ENCODE measurements around the gene EMX1.

Gene EMX1

GRCh38 chr2:72942881-72943418 is 25.6 kb downstream of the EMX1 start:
- Histone ChIP-seq H3K36me3 (ENCODE audit: control insufficient read depth in 2 of 2, insufficient read depth in 1 of 2, low read length in 2 of 2) (peaks cover 0 to 2% of the 10 kb centered on the region in 2 experiments; a peak in 1 of 3 replicates), H3K4me1 (ENCODE audit: control insufficient read depth, insufficient read depth, low read length) (peaks cover 5% of the 10 kb centered on the region; the same call in 1 of the 2 replicates), H3K27ac (ENCODE audit: extremely low read depth, low read depth, low read length) (no peak overlapping the region), H3K9me3 (ENCODE audit: control insufficient read depth, insufficient read depth, low read depth, low read length) (no peaks in the 10 kb centered on the region), H3K4me3 (ENCODE audit: low read depth, low read length) (no peak overlapping the region)
- ChIA-PET CTCF (interaction anchor here (3.2 kb wide), 1 partner anchor 49 kb away, joined by 12 read pairs; no protein-coding TSS in a partner anchor), POLR2A (no interaction called here)
- TF ChIP-seq MEIS1 (CRISPR knock-in tag; IDR thresholded peaks at IDR 0.05; ENCODE audit: borderline replicate concordance) (no peak), OVOL3 (tag by site-specific recombination; IDR thresholded peaks at IDR 0.05) (no peak), ZBTB26 (tag by site-specific recombination; optimal IDR thresholded peaks at IDR 0.05) (no peak), ZNF140 (tag by site-specific recombination; IDR thresholded peaks at IDR 0.05) (no peak), ZNF830 (tag by site-specific recombination; IDR thresholded peaks at IDR 0.05; ENCODE audit: low read depth) (no peak), ZNF404 (tag by site-specific recombination; IDR thresholded peaks at IDR 0.05) (no peak), BCL11A (tag by site-specific recombination; IDR thresholded peaks at IDR 0.05; ENCODE audit: low read depth) (no peak), ZBTB21 (tag by site-specific recombination; IDR thresholded peaks at IDR 0.05) (no peak), ZNF629 (tag by site-specific recombination; IDR thresholded peaks at IDR 0.05) (no peak), ZNF248 (tag by site-specific recombination; IDR thresholded peaks at IDR 0.05) (no peak), ZNF530 (tag by site-specific recombination; IDR thresholded peaks at IDR 0.05; ENCODE audit: low read depth) (no peak), ZNF112 (tag by site-specific recombination; IDR thresholded peaks at IDR 0.05) (no peak), ZNF16 (tag by site-specific recombination; IDR thresholded peaks at IDR 0.05; ENCODE audit: low read depth) (no peak), ZNF624 (tag by site-specific recombination; IDR thresholded peaks at IDR 0.05) (no peak)

GRCh38 chr2:72943540-72944395 is 26.4 kb downstream of the EMX1 start:
- peaks cover 5% of the 10 kb centered on the region; the same call in 1 of the 2 replicates for H3K4me1 ChIP-seq (ENCODE audit: control insufficient read depth, insufficient read depth, low read length)
- peaks cover 0 to 2% of the 10 kb centered on the region in 2 experiments; a peak in 1 of 3 replicates for H3K36me3 ChIP-seq (ENCODE audit: control insufficient read depth in 2 of 2, insufficient read depth in 1 of 2, low read length in 2 of 2)
- ChIA-PET POLR2A (no interaction called here), CTCF (interaction anchor here (1.6 to 3.2 kb wide), 2 partner anchors 8 to 50 kb away, joined by 7 to 12 read pairs; no protein-coding TSS in a partner anchor)
- TF ChIP-seq ZNF24 (tag by site-specific recombination; IDR thresholded peaks at IDR 0.05) (no peak), ZNF610 (tag by site-specific recombination; IDR thresholded peaks at IDR 0.05; ENCODE audit: borderline replicate concordance) (no peak), MYNN (tag by site-specific recombination; IDR thresholded peaks at IDR 0.05; ENCODE audit: borderline replicate concordance) (no peak), SP7 (tag by site-specific recombination; IDR thresholded peaks at IDR 0.05) (no peak), GLI2 (tag by site-specific recombination; IDR thresholded peaks at IDR 0.05; ENCODE audit: borderline replicate concordance, low read depth) (no peak), ZBTB10 (tag by site-specific recombination; IDR thresholded peaks at IDR 0.05) (no peak), SCRT2 (tag by site-specific recombination; IDR thresholded peaks at IDR 0.05) (no peak), ZBTB26 (tag by site-specific recombination; optimal IDR thresholded peaks at IDR 0.05) (no peak), ZFP41 (tag by site-specific recombination; IDR thresholded peaks at IDR 0.05; ENCODE audit: borderline replicate concordance) (no peak), IKZF3 (tag by site-specific recombination; IDR thresholded peaks at IDR 0.05) (no peak), ZNF398 (tag by site-specific recombination; IDR thresholded peaks at IDR 0.05) (no peak), PRDM6 (tag by site-specific recombination; IDR thresholded peaks at IDR 0.05) (no peak)
- no peaks in the 10 kb centered on the region for H3K9me3 ChIP-seq (ENCODE audit: control insufficient read depth, insufficient read depth, low read depth, low read length)
- no peak overlapping the region for H3K4me3 ChIP-seq (ENCODE audit: low read depth, low read length)
- no peak overlapping the region for H3K27ac ChIP-seq (ENCODE audit: extremely low read depth, low read depth, low read length)

Data from HEK293 (cell line).